ENCODE results near the gene MMP15.
"Not testable (repeated sequence)": the region's sequence is repeated elsewhere in the genome, so short reads cannot be mapped to it uniquely, and the experiment has no call there.

Gene MMP15

DNA sequence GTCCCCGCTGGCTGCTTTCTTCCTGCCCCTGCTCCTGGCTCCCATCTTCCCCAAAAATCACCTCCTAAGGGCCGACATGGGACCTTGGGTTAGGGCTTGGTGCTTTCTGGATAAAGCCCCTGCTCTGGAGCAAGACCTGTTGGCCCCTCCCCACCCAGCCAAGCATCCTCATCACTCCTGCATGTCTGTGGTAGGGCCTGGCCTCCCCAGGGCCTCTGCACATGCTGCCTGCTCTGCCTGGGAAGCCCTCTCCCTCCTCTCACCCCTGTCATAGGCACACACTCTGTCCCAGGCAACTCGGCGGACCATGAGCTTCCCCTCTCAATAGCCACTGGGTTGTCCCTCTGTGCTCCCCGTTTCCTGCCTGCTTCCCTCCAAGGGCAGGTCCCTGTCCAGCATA lies 68.5 kb downstream of the MMP15 start:
- H3K9me3 ChIP-seq (ENCODE audit: low read length), result no peaks in the 10 kb centered on the region
- no peaks in the 10 kb centered on the region for H3K27me3 ChIP-seq (ENCODE audit: insufficient read depth, low read length)
- TF ChIP-seq, protein P1, sequence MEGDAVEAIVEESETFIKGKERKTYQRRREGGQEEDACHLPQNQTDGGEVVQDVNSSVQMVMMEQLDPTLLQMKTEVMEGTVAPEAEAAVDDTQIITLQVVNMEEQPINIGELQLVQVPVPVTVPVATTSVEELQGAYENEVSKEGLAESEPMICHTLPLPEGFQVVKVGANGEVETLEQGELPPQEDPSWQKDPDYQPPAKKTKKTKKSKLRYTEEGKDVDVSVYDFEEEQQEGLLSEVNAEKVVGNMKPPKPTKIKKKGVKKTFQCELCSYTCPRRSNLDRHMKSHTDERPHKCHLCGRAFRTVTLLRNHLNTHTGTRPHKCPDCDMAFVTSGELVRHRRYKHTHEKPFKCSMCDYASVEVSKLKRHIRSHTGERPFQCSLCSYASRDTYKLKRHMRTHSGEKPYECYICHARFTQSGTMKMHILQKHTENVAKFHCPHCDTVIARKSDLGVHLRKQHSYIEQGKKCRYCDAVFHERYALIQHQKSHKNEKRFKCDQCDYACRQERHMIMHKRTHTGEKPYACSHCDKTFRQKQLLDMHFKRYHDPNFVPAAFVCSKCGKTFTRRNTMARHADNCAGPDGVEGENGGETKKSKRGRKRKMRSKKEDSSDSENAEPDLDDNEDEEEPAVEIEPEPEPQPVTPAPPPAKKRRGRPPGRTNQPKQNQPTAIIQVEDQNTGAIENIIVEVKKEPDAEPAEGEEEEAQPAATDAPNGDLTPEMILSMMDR (IDR thresholded peaks at IDR 0.05; ENCODE audit: low read length), result no peak
- no peak for TF ChIP-seq EZH2 (IDR thresholded peaks at IDR 0.05; ENCODE audit: borderline replicate concordance, low read length)
- H3K36me3 ChIP-seq (ENCODE audit: insufficient read depth, low read length), result no peaks in the 10 kb centered on the region
- no peaks in the 10 kb centered on the region for H3K79me2 ChIP-seq (ENCODE audit: insufficient read depth, low read length)
- H2AFZ ChIP-seq (ENCODE audit: low read length), result no peak overlapping the region
- no peaks in the 10 kb centered on the region for H3K9me2 ChIP-seq (ENCODE audit: low read depth, low read length)
- no peak overlapping the region for H3K4me2 ChIP-seq (ENCODE audit: low read length)
- no peak overlapping the region for H3K9ac ChIP-seq (ENCODE audit: low read length)
- no peaks in the 10 kb centered on the region for H4K20me1 ChIP-seq (ENCODE audit: insufficient read depth, low read length)
- no peak overlapping the region for H3K4me3 ChIP-seq (ENCODE audit: low read depth, low read length, poor library complexity, severe bottlenecking)
- H3F3A ChIP-seq (ENCODE audit: insufficient read depth, low read length), result no peaks in the 10 kb centered on the region
- no peak overlapping the region for H3K27ac ChIP-seq (ENCODE audit: low read depth, low read length, poor library complexity, severe bottlenecking)
- no peaks in the 10 kb centered on the region for H3K4me1 ChIP-seq (ENCODE audit: insufficient read depth, low read length, severe bottlenecking)

DNA sequence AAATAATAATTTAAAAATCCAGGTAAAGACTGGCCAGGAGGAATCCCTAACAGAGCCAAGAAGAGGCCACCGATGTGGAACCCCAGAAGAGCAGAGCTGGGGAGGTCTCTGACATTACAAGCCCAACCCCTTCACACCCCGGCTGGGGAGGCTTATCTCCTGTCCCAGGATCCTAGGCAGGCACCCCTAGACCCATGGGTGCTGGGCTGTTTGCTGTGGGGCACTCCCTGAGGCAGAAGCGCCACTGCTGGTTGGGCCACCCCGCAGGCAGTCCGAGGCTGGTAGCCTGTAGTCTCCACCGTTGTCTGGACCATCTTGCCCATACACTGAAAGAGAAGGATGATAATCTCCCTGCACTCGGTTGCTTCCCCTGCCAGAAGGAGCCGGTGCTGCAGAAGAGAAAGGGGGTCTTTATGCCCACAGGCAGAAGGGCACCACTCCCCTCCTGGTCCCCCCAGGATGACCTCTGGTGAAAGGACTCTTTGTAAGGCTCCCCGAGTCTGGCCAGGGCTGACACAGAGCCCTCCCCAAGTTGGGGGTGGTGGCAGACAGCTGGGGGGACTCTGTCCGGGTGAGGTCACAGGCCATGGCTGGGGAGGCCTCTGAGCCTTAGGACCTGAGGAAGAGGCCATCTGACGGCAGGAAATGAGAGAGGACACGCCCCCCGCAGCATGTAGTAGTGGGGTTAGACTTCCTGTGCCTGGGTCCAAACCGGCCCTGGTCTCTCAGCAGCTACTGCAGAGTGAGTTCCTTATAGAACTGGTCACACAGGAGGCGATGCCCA lies 69.4 kb downstream of the MMP15 start:
- Histone ChIP-seq H3K36me3 (ENCODE audit: insufficient read depth, low read length) (no peaks in the 10 kb centered on the region), H3K27me3 (ENCODE audit: insufficient read depth, low read length) (no peaks in the 10 kb centered on the region), H3K4me1 (ENCODE audit: insufficient read depth, low read length, severe bottlenecking) (no peaks in the 10 kb centered on the region)

DNA sequence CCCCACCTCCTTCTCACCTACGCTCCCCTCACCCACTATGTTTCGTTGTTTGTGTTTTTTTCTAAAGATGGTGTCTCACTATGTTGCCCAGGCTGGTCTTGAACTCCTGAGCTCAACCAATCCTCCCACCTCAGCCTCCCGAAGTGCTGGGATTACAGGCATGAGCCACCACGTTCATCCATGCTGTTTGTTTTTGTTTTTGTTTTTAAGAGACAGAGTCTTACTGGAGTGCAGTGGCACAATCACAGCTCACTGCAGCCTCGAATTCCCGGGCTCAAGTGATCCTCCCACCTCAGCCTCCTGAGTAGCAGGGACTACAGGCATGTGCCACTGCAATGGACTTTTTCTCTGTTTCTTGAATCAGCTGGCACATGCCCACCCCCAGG lies 70.0 kb downstream of the MMP15 start:
- H3K4me1 ChIP-seq (ENCODE audit: insufficient read depth, low read length, severe bottlenecking); H2AFZ ChIP-seq (ENCODE audit: low read length); H3K9ac ChIP-seq (ENCODE audit: low read length): not testable (repeated sequence)

More for the DNA sequence above, 69.4 kb downstream of the MMP15 start:
- Histone ChIP-seq H3K4me2 (ENCODE audit: low read length) (no peak overlapping the region), H3F3A (ENCODE audit: insufficient read depth, low read length) (no peaks in the 10 kb centered on the region), H3K79me2 (ENCODE audit: insufficient read depth, low read length) (no peaks in the 10 kb centered on the region), H3K27ac (ENCODE audit: low read depth, low read length, poor library complexity, severe bottlenecking) (no peak overlapping the region), H4K20me1 (ENCODE audit: insufficient read depth, low read length) (no peaks in the 10 kb centered on the region), H3K9me3 (ENCODE audit: low read length) (no peaks in the 10 kb centered on the region), H2AFZ (ENCODE audit: low read length) (no peak overlapping the region), H3K9me2 (ENCODE audit: low read depth, low read length) (no peaks in the 10 kb centered on the region), H3K9ac (ENCODE audit: low read length) (no peak overlapping the region), H3K4me3 (ENCODE audit: low read depth, low read length, poor library complexity, severe bottlenecking) (no peak overlapping the region)
- TF ChIP-seq, protein P1 (IDR thresholded peaks at IDR 0.05; ENCODE audit: low read length), result no peak
- no peak for TF ChIP-seq EZH2 (IDR thresholded peaks at IDR 0.05; ENCODE audit: borderline replicate concordance, low read length)

DNA sequence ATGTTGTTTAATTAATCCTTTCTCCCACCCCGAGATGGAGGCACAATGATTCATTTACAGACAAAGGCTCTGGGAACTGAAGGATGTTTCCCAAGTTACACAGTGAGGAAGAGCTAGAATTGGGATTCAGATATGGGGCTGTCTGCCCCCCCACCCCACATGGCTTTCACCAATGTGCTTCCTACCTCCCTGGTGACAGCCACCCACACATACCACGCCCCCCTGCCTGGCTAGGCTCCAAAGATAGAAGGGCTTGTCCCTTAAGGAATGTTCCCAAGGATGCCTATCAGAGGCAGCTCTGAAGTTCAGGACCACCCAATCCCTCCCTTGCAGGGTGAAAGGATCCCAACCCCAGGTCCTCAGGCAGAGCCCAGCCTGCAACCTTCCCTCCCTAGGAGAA lies 70.7 kb downstream of the MMP15 start:
- no peaks in the 10 kb centered on the region for H3K9me2 ChIP-seq (ENCODE audit: low read depth, low read length)
- no peak overlapping the region for H3K4me2 ChIP-seq (ENCODE audit: low read length)
- no peak overlapping the region for H3K9ac ChIP-seq (ENCODE audit: low read length)
- no peaks in the 10 kb centered on the region for H4K20me1 ChIP-seq (ENCODE audit: insufficient read depth, low read length)
- no peak for TF ChIP-seq EZH2 (IDR thresholded peaks at IDR 0.05; ENCODE audit: borderline replicate concordance, low read length)
- TF ChIP-seq, protein P1 (IDR thresholded peaks at IDR 0.05; ENCODE audit: low read length), result no peak
- H2AFZ ChIP-seq (ENCODE audit: low read length), result no peak overlapping the region
- no peaks in the 10 kb centered on the region for H3K4me1 ChIP-seq (ENCODE audit: insufficient read depth, low read length, severe bottlenecking)
- no peaks in the 10 kb centered on the region for H3F3A ChIP-seq (ENCODE audit: insufficient read depth, low read length)
- H3K4me3 ChIP-seq (ENCODE audit: low read depth, low read length, poor library complexity, severe bottlenecking), result no peak overlapping the region
- H3K27ac ChIP-seq (ENCODE audit: low read depth, low read length, poor library complexity, severe bottlenecking), result no peak overlapping the region
- H3K9me3 ChIP-seq (ENCODE audit: low read length), result no peaks in the 10 kb centered on the region
- no peaks in the 10 kb centered on the region for H3K27me3 ChIP-seq (ENCODE audit: insufficient read depth, low read length)
- no peaks in the 10 kb centered on the region for H3K79me2 ChIP-seq (ENCODE audit: insufficient read depth, low read length)
- H3K36me3 ChIP-seq (ENCODE audit: insufficient read depth, low read length), result no peaks in the 10 kb centered on the region

More for the DNA sequence above, 70.0 kb downstream of the MMP15 start:
- H3K4me2 ChIP-seq (ENCODE audit: low read length); H3K9me2 ChIP-seq (ENCODE audit: low read depth, low read length); H3K9me3 ChIP-seq (ENCODE audit: low read length); H3K27ac ChIP-seq (ENCODE audit: low read depth, low read length, poor library complexity, severe bottlenecking); H3F3A ChIP-seq (ENCODE audit: insufficient read depth, low read length); H3K36me3 ChIP-seq (ENCODE audit: insufficient read depth, low read length); H3K79me2 ChIP-seq (ENCODE audit: insufficient read depth, low read length); H3K27me3 ChIP-seq (ENCODE audit: insufficient read depth, low read length); H4K20me1 ChIP-seq (ENCODE audit: insufficient read depth, low read length); H3K4me3 ChIP-seq (ENCODE audit: low read depth, low read length, poor library complexity, severe bottlenecking): not testable (repeated sequence)
